Measurements from ENCODE around the gene EFNA1.

The EFNA1 gene

DNA sequence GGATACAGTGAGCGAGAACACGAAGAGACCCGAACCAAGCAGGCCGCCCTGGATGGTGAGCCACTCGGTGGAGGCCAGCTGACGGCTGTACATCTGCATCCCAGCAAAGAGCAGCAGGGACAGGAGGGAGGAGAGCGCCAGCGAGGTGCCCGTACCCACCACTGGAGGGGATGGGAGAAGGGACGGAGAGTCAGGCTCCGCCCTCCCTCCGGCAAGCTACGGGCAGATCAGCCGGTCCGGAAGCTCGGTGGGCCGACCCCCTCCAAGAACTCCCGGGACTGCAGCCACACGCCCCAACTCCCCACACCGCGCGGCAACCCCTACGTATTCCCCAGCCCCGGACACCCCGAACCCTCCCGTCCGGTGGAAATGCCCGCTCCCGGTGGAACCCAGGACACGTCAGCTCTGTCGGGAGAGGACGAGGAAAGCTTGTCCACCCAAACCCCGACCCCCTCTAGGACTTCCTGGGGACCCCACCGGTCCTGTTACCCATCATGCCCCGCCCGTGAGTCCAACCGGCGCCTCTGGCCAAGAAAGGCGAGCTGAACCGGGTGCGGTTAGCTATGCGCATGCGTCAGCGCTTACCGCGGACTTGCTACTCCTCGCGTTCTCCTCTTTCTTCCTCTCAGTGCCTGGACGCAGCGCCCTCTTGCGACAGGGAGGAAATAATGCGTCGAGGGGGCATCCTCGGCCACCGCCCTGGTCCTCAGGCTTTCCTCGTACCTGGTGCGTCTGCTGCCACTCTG, 45.2 kb downstream of the EFNA1 start, which contains the start of gene KRTCAP2:
Gene KRTCAP2, minus strand, starts transcription at position 573 of the 746 bp plus-strand sequence. Its CDS starts 80 bp downstream, at position 493.
- in situ Hi-C loops (cut with MboI; ENCODE audit: low sequenced_read_pairs): no loop called here

DNA sequence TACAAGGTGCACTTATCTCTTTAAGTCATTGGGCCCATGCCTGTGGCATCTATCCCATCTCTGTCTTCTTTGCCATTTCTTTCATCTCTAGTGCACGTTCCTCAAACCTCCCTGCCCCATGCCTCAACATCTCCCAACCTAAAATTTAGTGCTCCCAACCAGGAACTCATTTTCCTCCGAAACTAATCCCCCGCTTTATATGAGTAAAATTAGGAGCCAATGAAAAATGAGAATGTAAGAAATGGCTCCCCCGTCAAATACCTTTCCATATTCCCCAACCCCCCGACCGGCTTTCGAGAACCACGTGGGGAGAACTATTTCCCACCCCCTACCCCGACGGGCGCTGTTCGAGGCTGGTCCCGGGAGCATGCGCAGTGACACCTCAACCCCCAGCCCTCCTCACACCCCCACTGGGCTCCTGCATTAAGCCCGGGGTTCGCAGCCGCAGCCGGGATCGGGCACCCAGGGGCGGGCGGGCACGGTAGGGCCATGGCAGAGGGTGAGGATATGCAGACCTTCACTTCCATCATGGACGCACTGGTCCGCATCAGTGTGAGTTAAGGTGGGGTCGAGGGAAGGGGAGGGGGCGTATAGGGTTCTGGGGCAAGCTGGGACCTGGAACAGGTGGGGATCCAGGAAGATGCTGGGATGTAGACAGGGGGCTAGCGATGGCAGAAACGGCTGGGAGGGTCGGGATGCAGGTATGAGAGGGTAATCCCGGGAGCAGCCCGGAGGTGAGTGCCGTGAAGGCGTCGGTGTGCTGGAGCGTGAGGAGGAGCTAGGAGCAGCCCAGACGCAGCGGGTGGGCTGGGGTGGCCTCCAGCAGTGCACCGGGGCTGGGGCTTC, 46.0 kb downstream of the EFNA1 start, which contains the start of gene TRIM46:
Gene TRIM46, plus strand, starts transcription at position 372 of the 846 bp plus-strand sequence. Its CDS starts 118 bp downstream, at position 490.
- in situ Hi-C loops (cut with MboI; ENCODE audit: low sequenced_read_pairs): no loop called here

DNA sequence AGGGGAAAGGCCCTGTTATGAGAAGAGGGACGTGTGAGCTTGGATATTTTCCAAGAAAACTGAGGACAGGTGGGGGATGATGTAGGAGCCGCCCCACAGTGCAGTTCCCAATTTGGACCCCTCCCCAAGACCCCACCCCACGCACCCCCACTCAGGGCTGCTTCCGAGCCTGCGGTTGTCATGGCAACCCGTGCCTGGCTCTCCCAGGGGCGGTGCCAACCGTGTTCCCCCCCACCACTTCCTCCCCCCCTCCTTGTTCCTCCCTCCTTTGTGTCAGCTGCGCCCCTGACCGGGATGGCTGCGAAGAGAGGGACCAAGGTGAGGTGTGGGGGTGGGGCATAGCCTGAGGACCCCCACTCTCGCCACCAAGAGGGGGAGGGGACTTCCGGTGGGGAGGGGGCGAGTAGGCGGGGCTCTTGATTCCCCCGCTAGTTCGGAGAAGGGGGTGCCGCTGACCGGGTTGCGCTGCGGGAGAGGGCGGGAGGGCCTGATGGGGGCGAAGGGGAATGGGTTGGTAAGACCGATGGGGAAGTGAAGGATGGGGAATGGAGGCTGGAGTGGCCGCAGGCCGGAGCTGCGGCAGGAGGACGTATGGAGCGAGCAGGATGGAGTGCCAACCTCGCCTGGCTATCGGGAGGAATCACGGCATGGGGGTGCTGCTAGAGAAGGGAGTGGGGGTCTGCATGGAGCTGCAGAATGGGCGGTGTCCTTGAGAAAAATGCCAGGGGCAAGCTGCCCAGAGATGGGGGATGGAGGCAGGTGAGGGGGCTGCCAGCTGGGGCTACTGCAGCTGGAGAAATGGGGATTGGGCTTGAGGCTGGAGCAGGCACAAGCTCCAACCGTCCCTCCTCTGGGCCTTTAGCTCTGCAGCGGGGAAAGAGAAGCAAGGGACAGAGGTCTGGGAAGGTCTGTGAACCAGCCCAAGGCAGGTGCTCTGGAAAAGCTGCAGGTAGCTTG, 46.9 kb downstream of the EFNA1 start:
- in situ Hi-C loops (cut with MboI; ENCODE audit: low sequenced_read_pairs): loop anchor here (25.0 kb wide), 1 partner anchor 413 kb away; no protein-coding TSS in a partner anchor

DNA sequence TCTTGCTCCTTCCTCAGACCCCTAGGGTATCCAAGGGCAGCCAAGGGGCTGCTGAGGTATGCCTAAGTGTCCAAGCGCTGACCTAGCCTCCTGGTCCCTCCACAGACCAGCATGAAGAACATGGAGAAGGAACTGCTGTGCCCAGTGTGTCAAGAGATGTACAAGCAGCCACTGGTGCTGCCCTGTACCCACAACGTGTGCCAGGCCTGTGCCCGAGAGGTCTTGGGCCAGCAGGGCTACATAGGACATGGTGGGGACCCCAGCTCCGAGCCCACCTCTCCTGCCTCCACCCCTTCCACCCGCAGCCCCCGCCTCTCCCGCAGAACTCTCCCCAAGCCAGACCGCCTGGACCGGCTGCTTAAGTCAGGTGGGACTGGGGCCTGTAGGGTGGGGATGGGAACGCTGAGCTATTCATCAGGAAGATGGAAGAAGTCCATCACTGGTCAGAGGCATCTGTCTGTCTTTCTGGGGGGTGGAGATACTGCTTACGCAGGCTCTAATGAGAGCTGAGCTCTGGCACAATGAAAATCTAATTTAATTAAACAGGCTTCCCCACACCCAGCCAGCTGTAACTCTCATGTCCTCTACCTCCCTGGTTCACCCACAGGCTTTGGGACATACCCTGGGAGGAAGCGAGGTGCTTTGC, 47.7 kb downstream of the EFNA1 start:
- in situ Hi-C loops (cut with MboI; ENCODE audit: low sequenced_read_pairs): loop anchor here (25.0 kb wide), 1 partner anchor 412 kb away; no protein-coding TSS in a partner anchor

DNA sequence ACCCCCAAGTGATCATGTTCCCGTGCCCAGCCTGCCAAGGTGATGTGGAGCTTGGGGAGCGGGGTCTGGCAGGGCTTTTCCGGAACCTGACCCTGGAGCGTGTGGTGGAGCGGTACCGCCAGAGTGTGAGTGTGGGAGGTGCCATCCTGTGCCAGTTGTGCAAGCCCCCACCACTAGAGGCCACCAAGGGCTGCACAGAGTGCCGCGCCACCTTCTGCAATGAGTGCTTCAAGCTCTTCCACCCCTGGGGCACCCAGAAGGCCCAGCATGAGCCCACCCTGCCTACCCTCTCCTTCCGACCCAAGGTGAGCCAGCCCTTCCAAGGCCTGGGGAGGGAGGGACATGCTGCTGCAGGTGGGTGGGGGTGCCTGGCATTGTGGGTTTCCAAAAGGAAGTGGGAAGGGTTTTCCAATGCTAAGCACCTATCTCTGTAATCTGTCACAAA, 48.3 kb downstream of the EFNA1 start:
- in situ Hi-C loops (cut with MboI; ENCODE audit: low sequenced_read_pairs): loop anchor here (25.0 kb wide), 1 partner anchor 411 kb away; no protein-coding TSS in a partner anchor

DNA sequence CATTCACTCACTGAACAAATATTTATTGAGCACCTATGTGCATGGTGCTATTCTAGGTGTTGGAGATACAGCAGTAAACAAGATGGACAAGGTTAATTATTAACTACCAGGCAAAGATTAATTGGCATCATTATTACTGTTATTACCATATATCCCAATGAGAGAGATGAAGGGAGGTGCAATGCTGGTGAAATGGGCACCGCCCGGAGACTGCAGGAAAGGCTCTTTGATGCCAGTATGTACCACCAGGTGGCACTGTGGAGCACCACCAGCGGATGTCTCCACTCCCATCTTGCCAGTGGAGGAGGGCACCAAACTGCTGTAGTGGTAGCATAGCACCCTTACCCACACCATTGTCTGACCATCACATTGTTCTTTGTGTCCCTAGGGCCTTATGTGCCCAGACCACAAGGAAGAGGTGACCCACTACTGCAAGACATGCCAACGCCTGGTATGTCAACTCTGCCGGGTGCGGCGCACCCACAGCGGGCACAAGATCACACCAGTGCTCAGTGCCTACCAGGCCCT, 48.9 kb downstream of the EFNA1 start:
- in situ Hi-C loops (cut with MboI; ENCODE audit: low sequenced_read_pairs): loop anchor here (25.0 kb wide), 1 partner anchor 411 kb away; no protein-coding TSS in a partner anchor

DNA sequence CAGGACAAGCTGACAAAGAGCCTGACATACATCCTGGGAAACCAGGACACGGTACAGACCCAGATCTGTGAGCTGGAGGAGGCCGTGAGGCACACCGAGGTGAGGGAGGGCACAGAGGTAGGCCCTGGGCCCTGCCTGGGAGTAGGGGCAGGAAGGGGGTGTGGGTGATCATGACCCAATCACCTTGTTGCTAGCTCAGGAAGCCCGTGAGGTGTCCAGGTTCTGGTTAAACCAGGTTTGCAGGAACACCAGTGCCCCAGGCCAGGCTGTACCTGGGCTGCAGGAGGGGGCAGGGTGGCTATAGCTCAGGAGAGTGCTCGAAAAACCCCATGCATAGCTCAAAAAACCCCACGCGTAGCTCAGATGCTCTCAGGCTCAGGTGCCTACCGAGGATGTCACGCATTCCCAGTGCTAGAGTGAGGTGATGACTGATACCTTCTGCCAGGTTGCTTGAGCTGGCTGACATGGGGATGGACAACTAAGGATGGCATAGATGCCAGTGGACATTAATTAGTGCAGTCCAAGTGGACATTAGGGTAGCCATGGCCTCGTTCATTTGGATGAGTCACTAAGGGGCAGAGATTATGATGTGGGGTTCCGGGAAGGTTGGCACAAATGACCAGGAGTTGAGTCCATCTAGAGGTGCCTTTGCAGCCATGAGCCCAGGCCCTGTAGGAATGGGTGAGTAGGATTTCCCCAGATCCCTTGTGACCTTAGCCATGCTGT, 49.7 kb downstream of the EFNA1 start:
- in situ Hi-C loops (cut with MboI; ENCODE audit: low sequenced_read_pairs): loop anchor here (25.0 kb wide), 1 partner anchor 410 kb away; no protein-coding TSS in a partner anchor

DNA sequence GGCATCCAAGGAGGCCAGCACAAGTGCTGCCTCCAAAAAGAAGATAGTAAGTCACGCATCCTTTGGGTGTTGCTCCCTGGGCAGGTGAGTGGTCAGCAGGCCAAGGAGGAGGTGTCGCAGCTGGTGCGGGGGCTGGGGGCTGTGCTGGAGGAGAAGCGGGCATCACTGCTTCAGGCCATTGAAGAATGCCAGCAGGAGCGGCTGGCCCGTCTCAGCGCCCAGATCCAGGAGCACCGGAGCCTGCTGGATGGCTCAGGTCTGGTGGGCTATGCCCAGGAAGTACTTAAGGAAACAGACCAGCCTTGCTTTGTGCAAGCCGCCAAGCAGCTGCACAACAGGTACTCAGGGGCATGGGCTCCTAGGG, 50.2 kb downstream of the EFNA1 start:
- in situ Hi-C loops (cut with MboI; ENCODE audit: low sequenced_read_pairs): loop anchor here (25.0 kb wide), 1 partner anchor 409 kb away; no protein-coding TSS in a partner anchor

DNA sequence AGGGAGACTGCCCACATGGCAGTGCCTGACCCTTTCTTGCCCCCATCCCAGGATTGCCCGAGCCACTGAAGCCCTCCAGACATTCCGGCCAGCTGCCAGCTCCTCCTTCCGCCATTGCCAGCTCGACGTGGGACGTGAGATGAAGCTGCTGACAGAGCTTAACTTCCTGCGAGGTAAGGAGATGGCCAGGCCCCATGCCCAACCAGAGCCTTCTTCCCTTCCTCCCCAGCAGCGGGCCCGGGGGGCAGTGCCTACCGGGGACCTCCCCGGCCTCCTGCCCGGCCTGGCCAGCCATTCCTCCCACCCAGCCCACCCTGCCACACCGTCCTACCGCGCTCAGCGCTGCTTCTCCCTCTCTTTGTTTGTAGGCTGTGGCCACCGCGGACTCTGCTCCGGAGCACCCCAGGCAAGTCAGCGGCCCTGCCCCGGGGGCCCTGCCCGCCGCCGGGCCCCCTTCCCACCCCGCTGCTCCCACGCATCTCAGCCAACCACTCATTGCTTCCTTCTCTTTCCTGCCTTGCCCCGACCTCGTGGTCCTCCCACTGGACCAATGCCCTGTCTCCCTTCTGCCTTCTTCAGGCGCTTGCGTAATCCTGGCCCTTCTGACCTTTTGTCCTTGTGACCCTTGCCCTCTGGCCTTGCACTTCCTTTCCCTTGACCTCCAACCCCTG, 50.9 kb downstream of the EFNA1 start:
- in situ Hi-C loops (cut with MboI; ENCODE audit: low sequenced_read_pairs): loop anchor here (25.0 kb wide), 1 partner anchor 409 kb away; no protein-coding TSS in a partner anchor

DNA sequence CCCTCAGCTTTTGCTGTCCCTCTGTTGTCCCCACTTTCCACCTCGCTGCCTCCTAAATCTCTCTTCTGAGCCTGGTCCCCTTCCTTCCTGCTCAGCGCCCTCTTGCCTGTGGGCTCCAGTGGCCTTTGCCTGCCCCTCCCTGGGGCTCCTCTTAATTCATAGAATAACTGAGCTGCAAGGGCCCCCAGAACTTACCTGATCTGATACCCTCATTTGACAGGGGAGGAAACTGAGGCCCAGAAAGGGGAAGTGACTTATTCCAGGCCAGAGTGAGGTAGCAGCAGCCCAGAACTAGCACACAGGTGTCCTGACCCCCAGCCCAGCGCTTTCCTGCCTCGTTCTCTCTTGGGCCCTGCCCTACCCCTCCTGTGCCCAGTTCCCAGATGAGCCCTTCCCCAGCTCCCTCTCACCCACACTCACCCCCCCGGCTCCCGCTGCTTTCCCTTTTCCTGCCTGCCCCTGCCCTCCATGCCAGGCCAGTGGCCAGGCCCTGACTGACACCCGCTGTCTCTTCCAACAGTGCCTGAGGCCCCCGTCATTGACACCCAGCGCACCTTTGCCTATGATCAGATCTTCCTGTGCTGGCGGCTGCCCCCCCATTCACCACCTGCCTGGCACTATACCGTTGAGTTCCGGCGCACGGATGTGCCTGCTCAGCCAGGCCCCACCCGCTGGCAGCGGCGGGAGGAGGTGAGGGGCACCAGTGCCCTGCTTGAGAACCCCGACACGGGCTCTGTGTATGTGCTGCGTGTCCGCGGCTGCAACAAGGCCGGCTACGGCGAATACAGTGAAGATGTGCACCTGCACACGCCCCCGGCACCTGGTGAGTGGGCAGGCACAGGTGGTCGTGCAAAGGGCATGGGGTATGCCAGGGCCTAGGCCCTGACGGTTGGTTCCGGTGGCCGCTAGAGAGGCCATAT, 51.7 kb downstream of the EFNA1 start:
- in situ Hi-C loops (cut with MboI; ENCODE audit: low sequenced_read_pairs): loop anchor here (25.0 kb wide), 1 partner anchor 408 kb away; no protein-coding TSS in a partner anchor

DNA sequence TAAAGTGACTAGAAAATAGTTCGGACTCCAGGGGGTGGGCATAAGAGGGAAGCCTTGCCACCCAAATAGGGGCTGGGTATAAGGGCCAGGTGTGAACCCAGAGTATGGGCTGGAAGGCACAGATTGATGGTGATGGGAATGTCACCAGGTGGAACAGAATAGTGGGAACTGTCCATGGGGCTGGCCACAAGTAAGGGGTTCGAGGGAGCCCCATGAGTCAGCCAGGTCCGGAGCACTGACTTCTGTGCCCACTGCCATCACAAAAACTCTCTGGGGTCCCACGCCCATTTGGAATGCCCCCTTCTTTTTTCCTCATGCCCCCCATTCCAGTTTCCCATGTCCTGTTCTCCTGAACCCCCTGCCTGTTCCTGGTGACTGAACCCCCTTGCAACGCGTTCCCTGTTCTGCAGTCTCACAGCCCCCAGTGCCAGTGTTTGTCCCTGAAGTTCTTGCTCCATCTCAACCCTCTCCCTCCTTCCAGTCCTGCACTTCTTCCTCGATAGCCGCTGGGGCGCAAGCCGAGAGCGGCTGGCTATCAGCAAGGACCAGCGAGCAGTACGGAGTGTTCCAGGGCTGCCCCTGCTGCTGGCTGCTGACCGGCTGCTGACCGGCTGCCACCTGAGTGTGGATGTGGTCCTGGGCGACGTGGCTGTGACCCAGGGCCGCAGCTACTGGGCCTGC, 53.8 kb downstream of the EFNA1 start:
- in situ Hi-C loops (cut with MboI; ENCODE audit: low sequenced_read_pairs): loop anchor here (25.0 kb wide), 1 partner anchor 406 kb away; no protein-coding TSS in a partner anchor

DNA sequence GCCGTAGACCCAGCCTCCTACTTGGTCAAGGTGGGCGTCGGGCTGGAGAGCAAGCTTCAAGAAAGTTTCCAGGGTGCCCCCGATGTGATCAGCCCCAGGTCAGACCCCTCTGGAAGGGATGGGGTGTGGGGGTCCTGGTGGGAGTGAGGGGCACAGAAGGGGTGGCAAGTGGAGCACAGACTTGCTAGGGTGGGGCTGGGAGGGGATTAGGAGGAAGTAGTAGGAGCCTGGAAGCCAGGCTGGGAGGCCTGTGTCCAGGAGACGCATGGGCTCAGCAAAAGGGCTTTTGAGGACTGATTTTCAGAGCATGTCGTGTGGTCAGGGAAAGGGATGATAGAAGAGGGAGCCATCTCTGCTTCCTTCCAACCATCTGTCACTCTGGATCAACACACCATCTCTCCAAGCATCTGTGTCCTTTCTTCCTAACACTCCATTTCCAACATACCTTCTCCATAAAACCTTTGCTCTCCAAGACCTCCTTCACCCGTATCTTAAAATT, 54.4 kb downstream of the EFNA1 start:
- in situ Hi-C loops (cut with MboI; ENCODE audit: low sequenced_read_pairs): loop anchor here (25.0 kb wide), 1 partner anchor 405 kb away; no protein-coding TSS in a partner anchor

DNA sequence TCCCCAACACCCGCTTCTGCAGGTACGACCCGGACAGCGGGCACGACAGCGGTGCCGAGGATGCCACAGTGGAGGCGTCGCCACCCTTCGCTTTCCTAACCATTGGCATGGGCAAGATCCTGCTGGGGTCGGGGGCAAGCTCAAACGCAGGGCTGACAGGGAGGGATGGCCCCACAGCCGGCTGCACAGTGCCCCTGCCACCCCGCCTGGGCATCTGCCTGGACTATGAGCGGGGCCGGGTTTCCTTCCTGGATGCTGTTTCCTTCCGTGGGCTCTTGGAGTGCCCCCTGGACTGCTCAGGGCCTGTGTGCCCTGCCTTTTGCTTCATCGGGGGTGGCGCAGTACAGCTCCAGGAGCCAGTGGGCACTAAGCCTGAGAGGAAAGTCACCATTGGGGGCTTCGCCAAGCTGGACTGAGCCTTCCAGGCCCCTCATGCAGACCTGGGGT, 56.1 kb downstream of the EFNA1 start:
- in situ Hi-C loops (cut with MboI; ENCODE audit: low sequenced_read_pairs): loop anchor here (25.0 kb wide), 1 partner anchor 404 kb away; no protein-coding TSS in a partner anchor

DNA sequence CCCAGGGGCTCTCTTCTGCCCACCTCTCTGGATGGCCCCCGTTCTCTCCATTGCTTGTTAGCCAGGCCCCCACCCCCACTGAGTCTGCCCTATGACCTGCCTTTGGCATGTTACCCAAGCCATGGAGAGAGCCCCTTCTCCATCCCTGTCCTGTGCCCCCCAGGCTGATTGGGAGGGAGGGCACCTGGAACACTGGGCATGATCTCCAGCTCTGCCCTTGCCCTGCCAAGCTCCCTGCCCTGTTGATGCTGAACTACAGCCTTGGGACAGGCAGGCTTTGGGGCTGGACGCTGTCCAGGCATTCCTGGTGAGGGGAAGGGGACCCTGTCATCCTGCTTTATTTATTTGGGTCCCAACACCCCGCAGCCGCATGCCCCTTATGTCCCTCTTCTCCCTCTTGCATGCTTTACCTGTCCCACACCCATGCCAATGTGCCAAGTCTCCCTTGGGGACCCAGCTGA, 56.7 kb downstream of the EFNA1 start:
- in situ Hi-C loops (cut with MboI; ENCODE audit: low sequenced_read_pairs): loop anchor here (25.0 kb wide), 1 partner anchor 403 kb away; no protein-coding TSS in a partner anchor

Measured in HL-60/S4 treated with retinoic acid at 250 ng/mL for 4 days and 3 days (cell line).